Measurements from ENCODE around the gene EFHC2. TPM values are rescaled to one million over a fixed set of nuclear protein-coding genes. Genes with fewer than 3 reads are reported as not detected.

The EFHC2 gene, protein sequence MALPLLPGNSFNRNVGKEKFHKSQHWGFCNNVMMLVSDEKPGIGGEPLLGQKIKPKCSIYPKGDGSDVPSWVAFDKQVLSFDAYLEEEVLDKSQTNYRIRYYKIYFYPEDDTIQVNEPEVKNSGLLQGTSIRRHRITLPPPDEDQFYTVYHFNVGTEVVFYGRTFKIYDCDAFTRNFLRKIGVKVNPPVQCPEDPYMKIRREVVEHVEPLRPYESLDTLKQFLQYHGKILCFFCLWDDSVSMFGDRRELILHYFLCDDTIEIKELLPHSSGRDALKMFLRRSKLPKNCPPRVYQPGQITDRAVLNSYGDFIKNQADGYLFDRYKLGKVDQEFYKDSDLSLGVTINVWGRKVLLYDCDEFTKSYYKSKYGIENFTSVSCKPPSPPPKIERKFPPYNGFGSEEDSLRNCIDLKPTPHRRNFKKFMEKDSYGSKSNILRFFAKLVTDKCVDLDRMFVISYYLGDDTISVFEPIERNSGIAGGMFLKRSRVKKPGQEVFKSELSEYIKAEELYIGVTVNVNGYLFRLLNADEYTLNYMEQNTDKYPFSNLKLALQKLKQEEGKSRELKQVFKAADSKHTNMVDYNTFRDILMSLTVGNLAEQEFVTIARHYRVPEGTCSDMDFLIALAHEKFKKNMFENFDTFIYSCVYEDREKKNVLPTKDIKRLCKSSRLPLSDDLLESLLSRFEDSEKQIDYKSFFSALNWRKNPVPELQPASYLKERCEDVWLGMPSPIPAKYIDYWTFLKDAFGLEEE
- 0.08 TPM for polyA plus RNA-seq (ENCODE audit: insufficient read length)

DNA sequence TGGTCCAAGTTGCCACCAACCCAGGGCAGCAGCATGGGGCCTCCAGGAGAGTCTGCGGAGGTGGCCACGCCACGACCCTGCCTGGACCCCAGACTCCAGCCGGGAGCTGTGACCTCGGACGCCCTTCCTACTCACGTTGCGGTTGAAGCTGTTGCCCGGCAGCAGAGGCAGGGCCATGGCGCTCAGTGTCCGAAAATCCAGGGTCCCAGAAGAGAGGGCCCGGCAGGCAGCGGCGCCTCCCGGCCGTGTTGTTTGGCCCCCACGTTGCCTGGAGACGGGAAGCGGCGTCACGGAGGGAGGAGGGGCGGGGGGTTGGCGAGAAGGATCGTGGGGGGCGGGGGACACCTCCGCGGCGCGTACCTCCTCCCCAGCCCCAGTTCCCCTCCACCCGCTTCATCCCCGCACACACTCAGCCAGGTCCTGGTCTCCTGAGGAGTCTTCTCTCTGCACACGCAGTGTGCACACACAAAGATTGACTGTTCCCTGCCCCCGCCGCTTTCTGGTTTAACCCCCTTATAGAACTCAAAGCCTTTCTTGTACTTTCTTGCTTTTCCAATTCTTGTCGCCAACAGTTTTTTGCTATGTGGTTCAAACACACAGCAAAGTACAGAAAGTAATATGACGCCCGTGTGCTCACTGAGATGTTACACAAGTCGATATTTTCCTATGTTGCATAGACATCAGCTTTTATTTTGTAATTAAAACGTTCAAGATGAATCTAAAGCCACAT lies at the start of gene EFHC2:
Gene EFHC2, minus strand, starts transcription at position 261 of the 730 bp plus-strand sequence. Its CDS starts 84 bp downstream, at position 177.
- no peak for DNase-seq (ENCODE audit: low read depth)

DNA sequence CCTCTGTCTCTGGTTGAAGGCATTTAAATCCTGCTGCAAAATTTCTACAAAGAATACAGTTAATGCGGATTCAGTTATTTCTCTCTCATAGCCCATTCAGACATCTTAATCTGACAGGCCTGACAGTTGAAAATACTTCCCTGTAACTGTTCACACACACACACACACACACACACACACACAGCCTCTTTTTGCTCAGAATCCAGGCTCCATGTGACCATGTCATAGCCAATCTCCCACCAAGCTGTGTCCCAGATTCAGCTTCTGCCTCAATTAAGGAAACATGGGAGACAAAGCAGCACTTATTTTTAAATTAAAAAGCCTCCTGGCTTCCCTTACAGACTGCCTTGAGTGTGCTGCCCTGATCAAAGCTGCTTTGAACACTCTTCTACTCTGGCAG lies 49.3 kb upstream of the EFHC2 start:
- no peak for DNase-seq (ENCODE audit: low read depth)

DNA sequence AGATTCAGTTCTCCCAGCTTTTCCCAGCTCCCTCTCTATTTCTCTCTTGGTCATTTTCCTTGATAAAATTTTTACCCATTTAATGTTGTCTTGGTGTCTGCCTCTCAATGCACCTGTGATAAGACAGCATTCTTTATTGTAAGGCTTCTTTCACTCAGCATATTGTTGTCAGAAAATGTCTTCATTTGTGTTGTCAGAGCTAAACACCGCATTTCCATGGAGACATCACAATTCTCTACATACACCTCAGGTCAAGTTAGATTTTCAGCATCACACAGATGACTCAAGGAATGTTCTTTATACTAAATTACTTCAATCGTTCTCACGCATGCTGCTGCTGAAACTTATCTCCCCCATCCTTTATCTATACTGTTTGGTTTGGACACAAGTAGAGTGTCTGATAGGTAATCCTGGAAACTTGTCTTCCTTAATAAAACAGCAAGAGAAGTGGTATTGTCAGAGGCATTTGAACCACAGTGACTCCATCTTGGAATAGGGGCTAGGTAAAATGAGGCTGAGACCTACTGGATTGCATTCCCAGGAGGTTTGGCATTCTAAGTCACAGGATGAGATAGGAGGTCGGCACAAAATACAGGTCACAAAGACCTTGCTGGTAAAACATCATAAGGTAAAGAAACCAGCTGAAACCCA lies 41.3 kb upstream of the EFHC2 start:
- no peak for DNase-seq (ENCODE audit: low read depth)

DNA sequence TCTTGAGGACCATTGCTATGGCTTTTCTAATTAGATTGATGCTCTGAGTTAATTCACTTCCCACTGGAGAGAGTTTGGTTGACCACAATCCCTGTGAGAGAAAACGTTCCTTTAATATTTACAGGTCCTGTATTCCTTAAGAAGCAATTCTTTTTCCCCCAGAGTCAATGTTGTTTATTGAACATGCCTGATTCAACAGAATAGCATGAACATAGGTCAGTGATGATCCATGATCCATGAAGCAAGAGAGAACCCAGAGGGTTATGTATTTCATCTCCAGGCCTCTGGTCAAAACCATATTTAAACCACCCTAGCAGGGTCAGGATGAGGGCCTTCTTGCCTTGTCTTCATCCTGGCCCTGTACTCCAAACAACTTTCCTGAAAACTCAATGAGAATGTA lies 39.4 kb upstream of the EFHC2 start:
- DNase-seq (ENCODE audit: low read depth), result no peak

DNA sequence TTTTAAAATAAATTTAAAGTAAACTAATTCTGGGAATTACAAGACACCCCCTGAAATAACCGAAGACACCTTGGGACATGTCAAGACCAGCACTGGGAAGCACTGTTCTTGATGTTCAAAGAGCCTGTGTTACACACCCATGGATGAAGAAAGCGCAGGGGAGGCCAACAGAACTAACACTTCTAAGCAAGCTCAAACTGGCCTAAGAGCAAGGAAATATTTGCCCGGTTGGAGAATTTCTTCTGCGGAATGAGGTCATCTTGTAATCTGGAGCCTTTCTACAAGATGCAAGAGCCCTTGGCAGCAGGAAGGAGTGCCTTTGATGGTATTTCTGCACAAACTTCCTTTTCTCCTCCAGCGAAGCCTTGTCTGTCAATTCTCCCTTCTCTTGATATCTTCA lies 9.3 kb upstream of the EFHC2 start:
- no peak for DNase-seq (ENCODE audit: low read depth)

DNA sequence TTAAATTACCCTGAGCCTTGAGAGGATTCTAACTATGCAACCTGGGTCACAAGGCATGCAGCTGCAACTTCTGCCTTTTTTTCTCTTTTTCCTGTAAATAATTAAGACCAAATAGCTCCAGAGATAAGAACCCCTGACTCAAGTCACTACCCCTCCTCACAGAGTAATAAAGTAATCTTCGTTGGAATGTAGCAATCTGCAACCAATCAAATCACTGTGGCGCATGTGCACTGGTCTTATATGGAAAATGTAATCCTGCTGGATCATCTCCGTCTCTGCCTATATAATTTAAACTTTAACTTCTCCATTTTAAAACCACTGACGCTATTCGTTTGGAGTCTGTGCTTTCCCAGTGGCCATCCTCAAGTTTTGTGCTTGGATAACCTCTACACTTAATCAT lies 6.1 kb upstream of the EFHC2 start:
- no peak for DNase-seq (ENCODE audit: low read depth)

DNA sequence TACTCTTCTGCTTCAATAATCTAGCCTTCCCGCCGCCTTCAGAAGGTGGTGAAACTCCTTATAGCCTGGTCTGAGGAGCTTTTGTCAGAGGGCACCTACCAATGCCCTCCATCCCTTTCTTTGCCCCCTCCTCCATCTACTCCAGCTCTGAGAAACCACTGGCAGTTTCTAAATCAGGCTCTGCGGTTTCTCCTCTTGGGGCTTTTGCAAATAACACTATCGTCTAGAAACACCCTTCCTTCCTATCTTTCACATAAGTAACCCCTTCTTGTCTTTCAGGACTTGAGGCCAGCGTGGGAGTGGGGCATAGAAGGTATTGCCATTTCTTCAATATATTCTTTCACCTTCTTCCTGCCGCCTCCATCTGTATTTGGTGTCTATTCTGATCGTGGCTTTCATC lies 1.2 kb upstream of the EFHC2 start:
- no peak for DNase-seq (ENCODE audit: low read depth)

DNA sequence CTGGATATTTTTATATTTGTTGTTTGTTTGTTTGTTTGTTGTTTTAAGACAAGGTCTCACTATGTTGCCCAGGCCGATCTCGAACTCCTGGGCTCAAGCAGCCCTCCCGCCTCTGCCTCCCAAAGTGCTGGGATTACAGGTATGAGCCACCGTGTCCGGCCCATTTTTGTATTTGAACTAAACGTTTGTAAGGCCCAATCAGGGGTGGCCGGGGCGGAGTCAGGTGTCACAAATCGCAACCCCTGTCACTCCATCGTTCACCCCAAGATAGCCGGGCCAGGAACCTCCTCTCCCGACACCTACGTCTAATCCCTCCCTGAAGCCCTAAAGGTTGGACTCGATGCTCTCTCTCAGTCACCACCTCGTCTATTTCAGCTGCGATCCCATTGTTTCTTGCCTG lies 722 bp upstream of the EFHC2 start:
- DNase-seq (ENCODE audit: low read depth), result no peak

DNA sequence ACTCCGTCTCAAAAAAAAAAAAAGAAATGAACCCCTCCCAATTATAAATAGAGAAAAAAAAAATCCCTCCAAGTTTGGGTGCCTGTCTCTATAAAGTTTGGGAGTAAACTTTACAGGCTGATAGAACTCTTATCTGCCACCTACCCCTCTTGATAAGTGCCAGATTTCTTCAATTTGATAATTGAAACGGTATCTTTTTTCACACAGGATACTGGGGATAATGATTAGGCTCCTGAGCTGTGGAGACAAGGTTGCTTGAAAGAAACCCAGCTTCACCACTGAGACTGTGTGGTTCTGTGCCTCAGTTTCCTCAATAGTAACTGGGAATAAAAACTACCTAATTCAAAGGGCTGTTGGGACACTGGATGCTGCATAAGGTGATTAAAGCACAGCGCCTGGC lies 606 bp downstream of the EFHC2 start:
- DNase-seq (ENCODE audit: low read depth), result no peak

DNA sequence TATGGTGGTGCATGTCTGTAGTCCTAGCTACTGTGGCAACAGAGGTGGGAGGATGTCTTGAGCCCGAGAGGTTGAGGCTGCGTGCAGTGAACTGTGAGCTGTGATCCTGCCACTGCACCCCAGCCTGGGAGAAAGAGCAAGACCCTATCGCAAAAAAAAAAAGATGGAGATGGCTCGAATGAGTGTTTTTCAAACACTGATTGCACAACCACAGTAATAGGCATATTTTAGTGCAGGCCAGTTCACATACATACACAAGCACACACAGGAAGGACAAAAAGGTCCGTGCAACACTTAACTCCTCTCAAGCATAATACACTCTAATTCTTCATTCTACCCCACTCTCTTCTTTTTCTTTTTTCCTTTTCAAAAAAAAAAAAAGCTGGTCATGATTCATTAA lies 5.1 kb downstream of the EFHC2 start:
- DNase-seq (ENCODE audit: low read depth), result no peak

DNA sequence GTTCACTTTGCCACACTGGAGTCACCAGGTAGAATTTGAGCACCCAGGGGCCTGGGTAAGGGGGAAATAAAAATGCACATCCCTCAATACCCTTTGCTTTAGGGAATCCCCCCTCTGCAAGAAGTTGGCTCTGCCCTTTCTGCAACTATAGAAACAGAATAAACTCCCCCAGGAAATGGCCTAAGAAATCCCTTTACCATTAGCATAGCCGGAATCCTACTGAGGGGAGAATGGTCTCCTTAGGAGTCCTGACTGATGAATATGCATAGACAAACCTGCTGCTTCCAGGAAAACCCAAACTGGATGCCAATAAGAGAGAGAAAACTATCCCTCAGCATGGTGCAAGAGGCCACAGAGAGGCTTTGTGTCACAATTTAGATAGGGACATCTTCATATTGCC lies 11.0 kb downstream of the EFHC2 start:
- DNase-seq (ENCODE audit: low read depth), result no peak

DNA sequence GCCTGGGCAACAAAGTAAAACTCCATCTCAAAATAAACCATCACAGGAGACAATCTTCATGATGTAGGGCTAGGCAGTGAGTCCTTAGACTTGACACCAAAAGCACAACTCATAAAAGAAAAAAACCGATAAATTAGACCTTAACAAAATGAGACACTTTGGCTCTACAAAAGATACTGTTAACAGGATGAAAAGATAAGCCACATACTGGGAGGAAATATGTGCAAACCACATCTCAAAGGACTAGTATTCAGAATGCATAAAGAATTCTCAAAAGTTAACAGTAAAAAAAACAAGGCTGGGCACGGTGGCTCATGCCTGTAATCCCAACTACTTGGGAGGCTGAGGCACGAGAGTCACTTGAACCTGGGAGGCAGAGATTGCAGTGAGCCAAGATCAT lies 13.2 kb downstream of the EFHC2 start:
- DNase-seq (ENCODE audit: low read depth), result no peak

DNA sequence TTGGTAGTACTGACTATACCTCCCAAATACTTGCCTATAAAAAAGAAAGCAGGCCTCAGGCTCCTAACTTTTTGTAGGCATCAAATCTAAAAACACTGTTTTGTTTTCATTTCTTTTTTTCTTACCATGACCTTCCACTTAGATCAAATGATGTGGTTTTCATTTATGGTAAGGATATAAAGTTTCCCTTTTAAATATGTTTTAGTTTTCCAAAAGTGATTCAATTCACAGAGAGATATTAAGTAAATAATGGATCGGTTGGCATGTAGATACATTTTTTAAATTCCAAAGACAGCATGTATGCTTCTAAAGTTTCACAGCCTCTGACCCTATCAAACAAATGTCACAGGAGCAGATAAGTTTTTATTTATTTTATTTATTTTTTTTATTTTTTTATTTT lies 23.9 kb downstream of the EFHC2 start:
- DNase-seq (ENCODE audit: low read depth), result no peak

DNA sequence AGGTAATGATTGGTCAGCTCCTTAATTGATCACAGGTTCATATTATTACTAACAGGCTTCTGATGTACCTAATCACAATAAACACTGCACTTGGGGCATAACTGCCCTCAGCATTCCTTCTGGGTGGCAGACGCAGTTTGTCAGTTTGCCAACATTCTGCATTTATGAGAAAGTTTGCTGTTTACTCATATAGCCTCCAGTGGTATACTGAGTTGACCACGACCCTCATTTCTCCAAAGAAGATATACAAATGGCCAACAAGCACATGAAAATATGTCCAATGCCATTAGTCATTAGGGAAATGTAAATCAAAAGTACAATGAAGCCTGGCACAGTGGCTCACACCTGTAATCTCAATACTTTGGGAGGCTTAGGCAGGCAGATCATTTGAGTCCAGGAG lies 26.3 kb downstream of the EFHC2 start:
- no peak for DNase-seq (ENCODE audit: low read depth)

DNA sequence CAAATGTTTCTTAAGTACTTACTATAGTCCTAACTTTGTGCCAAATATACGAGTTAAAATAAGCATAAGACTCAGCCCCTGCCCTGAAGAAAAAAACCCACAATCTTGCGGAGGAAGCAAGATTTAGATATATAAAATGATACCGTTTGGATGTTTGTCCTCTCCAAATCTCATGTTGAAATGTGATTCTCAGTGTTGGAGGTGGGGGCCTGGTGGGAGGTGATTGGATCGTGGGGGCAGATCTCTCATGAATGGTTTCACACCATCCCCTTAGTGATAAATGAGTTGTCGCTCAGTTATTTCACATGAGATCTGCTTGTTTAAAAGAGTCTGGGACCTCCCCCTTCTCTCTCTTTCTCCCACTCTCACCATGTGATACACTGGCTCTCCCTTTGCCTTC lies 28.7 kb downstream of the EFHC2 start:
- DNase-seq (ENCODE audit: low read depth), result no peak

DNA sequence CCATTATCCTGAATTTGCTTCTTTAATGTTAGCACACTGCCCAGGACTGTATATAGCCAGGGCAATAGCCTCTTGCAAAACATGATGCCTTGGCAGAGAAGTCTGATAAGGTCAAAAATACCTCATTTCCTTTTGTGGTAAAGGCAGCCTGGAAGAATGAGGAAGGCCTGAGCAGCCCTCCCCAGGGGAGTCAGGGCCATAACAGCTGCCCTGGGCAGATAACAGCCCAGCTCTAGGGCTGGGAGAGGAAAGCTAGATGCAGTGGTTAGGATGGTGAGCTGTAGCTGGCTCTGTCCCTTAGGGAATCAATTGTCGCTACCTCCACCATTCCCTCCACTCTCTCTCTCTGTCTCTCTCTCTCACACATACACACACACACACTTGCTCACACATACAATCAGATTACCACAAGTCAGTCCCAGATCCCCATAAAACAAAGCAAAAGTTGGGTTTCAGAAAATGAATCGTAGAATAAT lies 29.2 kb downstream of the EFHC2 start:
- DNase-seq (ENCODE audit: low read depth), result no peak

DNA sequence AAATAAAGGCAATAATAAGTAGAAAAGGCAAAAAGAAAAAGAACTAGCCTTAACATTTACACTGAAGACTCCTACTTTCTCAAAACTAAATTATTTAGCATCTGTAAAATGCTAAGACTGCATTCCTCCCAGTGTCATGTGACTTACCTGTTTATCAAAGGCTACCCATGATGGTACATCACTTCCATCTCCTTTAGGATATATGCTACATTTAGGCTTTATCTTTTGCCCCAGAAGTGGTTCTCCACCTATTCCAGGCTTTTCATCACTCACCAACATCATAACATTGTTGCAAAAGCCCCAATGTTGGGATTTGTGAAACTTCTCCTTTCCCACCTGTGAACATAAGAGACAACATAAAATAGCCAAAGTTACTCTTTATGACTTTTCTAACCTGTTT lies 31.1 kb downstream of the EFHC2 start:
- DNase-seq (ENCODE audit: low read depth), result no peak

DNA sequence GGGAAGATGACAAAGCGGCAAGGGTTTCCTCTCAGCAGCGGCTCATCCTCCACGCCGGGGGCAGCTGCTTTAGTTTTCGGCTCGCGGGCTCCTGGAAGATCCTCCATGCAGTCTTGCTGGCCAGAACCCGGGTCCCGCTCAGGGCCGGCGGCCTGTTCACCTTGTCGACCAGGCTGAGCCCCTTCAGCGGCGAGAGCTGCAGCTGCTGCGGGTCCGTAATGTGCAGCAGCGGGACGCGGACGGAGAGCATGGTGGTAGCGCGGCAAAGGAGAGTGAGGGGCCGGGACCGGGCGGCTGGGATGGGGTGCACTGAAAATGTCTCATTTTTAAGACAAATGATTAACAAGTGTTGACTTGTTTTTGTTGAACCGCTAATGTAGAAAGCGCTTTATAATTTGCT lies 33.2 kb downstream of the EFHC2 start:
- no peak for DNase-seq (ENCODE audit: low read depth)

DNA sequence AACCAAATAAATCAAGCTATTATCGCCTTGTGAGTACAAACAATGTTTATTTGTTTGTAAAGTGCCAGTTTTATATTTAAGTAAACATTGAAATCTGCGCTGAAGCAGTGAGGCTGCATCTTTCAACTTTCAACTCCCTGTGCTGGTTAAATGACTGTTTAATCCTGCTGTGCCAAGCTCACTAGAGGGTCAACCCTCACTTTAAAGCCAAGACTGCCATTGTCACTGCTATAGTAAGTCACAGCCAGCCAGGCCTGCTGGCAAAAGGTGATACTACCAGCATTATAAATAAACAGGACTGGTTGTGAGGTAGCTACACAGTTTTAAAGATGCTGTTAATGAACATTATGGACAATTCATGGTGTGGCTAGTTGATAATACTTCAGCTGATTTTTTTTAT lies 34.6 kb downstream of the EFHC2 start:
- no peak for DNase-seq (ENCODE audit: low read depth)

DNA sequence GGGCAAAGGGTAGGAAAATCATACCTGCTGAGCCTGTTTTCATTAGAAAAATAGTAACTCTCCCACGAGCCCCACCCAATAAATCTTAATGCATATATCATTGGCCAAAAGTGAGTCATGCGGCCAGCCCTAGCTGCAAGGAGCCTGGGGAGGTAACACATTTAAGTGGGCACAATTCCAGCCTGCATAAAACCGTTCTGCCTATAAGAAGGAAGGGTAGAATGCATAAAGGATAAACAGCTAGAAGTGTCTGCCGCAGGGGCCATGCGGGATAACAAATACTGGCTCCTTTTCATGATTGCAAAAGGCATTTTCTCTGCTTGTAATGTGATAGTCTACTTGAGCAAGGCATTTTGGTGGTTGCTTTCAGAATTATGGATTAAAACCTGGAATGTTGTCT lies 37.1 kb downstream of the EFHC2 start:
- DNase-seq (ENCODE audit: low read depth), result no peak

DNA sequence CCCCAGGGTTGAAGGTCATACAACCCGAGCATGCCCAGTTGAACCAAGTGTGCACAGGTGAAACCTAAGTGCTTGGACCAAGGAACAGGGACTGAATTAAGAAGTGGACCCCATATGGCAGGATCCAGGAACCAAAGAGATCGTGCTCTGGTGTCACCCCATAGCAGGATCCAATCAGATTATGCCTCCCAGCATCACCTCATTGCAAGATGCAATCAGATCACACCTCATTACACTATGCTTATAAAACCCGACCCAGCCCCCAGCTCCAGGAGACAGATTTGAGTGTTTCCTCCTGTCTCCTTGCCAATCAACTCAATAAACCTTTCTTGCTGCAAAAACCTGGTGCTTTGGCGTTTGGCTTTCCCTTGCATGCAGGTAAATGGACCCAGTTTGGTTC lies 37.6 kb downstream of the EFHC2 start:
- DNase-seq (ENCODE audit: low read depth), result no peak

DNA sequence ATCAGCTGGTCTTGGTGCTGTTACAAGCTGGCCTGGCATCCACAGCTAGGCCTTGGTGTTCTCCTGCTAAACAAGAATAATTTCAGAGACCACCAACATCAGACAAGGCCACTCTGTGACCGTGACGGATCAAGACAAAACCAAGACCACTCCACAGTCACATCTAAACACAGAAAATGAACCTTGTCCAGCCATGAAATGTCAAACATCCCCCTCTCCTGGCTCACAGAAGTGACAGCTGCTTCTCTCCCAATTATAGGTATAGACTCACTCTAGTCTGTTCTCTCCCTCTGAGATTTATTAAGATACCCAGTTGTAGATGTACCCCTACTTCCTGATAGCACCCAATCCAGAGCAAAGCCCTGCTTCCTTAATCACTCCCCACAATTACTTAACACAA lies 40.4 kb downstream of the EFHC2 start:
- DNase-seq (ENCODE audit: low read depth), result no peak
